B cell (primary cell): Measurements from ENCODE around the gene TRIO. TPM values are rescaled to one million over a fixed set of nuclear protein-coding genes. Genes with fewer than 3 reads are reported as not detected.

Experiments
- ATAC-seq: fragments of 200-7000 bp; cut with Tn5 transposase; one replicate; pipeline ENCODE4 v1.10.0; 2021; ENCODE audit warnings: low read depth, mild to moderate bottlenecking, moderate number of reproducible peaks, moderate library complexity
- CTCF ChIA-PET: fragments of 350-600 bp; sonication (Branson Sonifier 250); formaldehyde crosslinking; loops from one replicate; lab custom pipeline; 2021; ENCODE audit warnings: antibody characterized with exemption, inconsistent platforms; lab: Charles Lee
- POLR2A ChIA-PET: fragments of 350-600 bp; sonication (Branson Sonifier 250); formaldehyde crosslinking; loops from one replicate; lab custom pipeline; 2021; ENCODE audit warnings: antibody characterized with exemption; lab: Charles Lee
- DNase-seq: peaks from one replicate; pipeline ENCODE4 v3.0.0; 2013
- H2AFZ ChIP-seq: 2 replicates; pipeline ENCODE4 v1.6.1; 2012; ENCODE audit warnings: mild to moderate bottlenecking, low read depth, low read length; ENCODE audit not compliant: insufficient read depth, poor library complexity, severe bottlenecking
- H3K27ac ChIP-seq, 2 donors: 1 replicate in 1 of 2; 2 replicates in 1 of 2; pipeline ENCODE4 v1.5.1; 2012 to 2013; ENCODE audit warnings: low read length in 2 of 2, mild to moderate bottlenecking in 2 of 2, moderate library complexity in 1 of 2
- H3K27me3 ChIP-seq, 4 experiments: fragments of 200-600 bp in 1 of 4; sonication (generic) in 1 of 4; replicated peaks in 1 of 4; 1 replicate in 2 of 4; 2 replicates in 2 of 4; pipeline versions ENCODE4 v1.6.1 to v1.7.0; 2013 to 2016; ENCODE audit warnings: low read length in 3 of 4, mild to moderate bottlenecking in 2 of 4, mixed read lengths in 1 of 4, moderate library complexity in 1 of 4; ENCODE audit not compliant: insufficient read depth in 4 of 4, control insufficient read depth in 3 of 4; ENCODE audit errors: control extremely low read depth in 1 of 4
- H3K36me3 ChIP-seq, 2 experiments: replicated peaks in 1 of 2; 1 replicate in 1 of 2; 2 replicates in 1 of 2; pipeline versions ENCODE4 v1.6.1 to v1.7.1; 2013; ENCODE audit warnings: low read length in 1 of 2; ENCODE audit not compliant: insufficient read depth in 2 of 2, control insufficient read depth in 1 of 2; ENCODE audit errors: control extremely low read depth in 1 of 2, extremely low read depth in 1 of 2
- H3K4me1 ChIP-seq, 2 donors: fragments of 200-600 bp in 1 of 2; sonication (generic) in 1 of 2; 1 replicate in 1 of 2; 2 replicates in 1 of 2; pipeline versions ENCODE4 v1.5.1 to v1.6.1; 2013 to 2017; ENCODE audit warnings: low read length in 2 of 2; ENCODE audit not compliant: control insufficient read depth in 2 of 2, insufficient read depth in 2 of 2
- H3K4me2 ChIP-seq: replicated peaks from 2 replicates; pipeline ENCODE3; 2012; ENCODE audit warnings: mild to moderate bottlenecking, low read depth, low read length; ENCODE audit not compliant: poor library complexity, severe bottlenecking
- H3K4me3 ChIP-seq, 5 experiments: fragments of 200-600 bp in 1 of 5; sonication (generic) in 1 of 5; 1 replicate in 3 of 5; 2 replicates in 2 of 5; pipeline versions ENCODE4 v1.5.1 to v1.7.0; 2011 to 2016; ENCODE audit warnings: low read length in 4 of 5, mild to moderate bottlenecking in 4 of 5, low read depth in 2 of 5, control low read depth in 1 of 5, moderate library complexity in 1 of 5; ENCODE audit not compliant: insufficient read depth in 1 of 5; ENCODE audit errors: control extremely low read depth in 1 of 5, extremely low read depth in 1 of 5
- H3K79me2 ChIP-seq: fragments of 200-600 bp; sonication (generic); one replicate; pipeline ENCODE4 v1.6.0; 2016; ENCODE audit warnings: low read length; ENCODE audit not compliant: control insufficient read depth, insufficient read depth
- H3K9ac ChIP-seq: fragments of 200-600 bp; sonication (generic); 2 replicates; pipeline ENCODE4 v1.6.1; 2017; ENCODE audit warnings: mild to moderate bottlenecking, low read length, moderate library complexity
- H3K9me3 ChIP-seq, 3 donors: one replicate each; pipeline versions ENCODE4 v1.6.1 to v1.7.1; 2013; ENCODE audit warnings: low read length in 2 of 3; ENCODE audit not compliant: control insufficient read depth in 2 of 3, insufficient read depth in 1 of 3; ENCODE audit errors: control extremely low read depth in 1 of 3
- H4K20me1 ChIP-seq: 2 replicates; pipeline ENCODE4 v1.6.0; 2012; ENCODE audit warnings: mild to moderate bottlenecking, low read length; ENCODE audit not compliant: insufficient read depth, control insufficient read depth, poor library complexity, severe bottlenecking
- H3K27ac Mint-ChIP-seq: one replicate; pipeline ENCODE4 v1.8.0; 2021; ENCODE audit warnings: mixed read lengths
- H3K27me3 Mint-ChIP-seq: one replicate; pipeline ENCODE4 v1.8.0; 2021; ENCODE audit warnings: mixed read lengths
- H3K4me1 Mint-ChIP-seq: one replicate; pipeline ENCODE4 v1.8.0; 2021; ENCODE audit warnings: mixed read lengths
- H3K4me3 Mint-ChIP-seq: one replicate; pipeline ENCODE4 v1.8.0; 2021; ENCODE audit warnings: mixed read lengths
- H3K9me3 Mint-ChIP-seq: one replicate; pipeline ENCODE4 v1.8.0; 2022; ENCODE audit warnings: mixed read lengths; ENCODE audit not compliant: insufficient read depth
- CTCF ChIP-seq: fragments of 200-600 bp; IDR thresholded peaks from one replicate; pipeline ENCODE4 v1.8.0; 2022; ENCODE audit warnings: antibody characterized with exemption, mild to moderate bottlenecking
- EZH2 ChIP-seq: IDR thresholded peaks from 2 replicates; pipeline ENCODE4 v1.6.1; 2012; ENCODE audit warnings: borderline replicate concordance, low read depth, mild to moderate bottlenecking, moderate library complexity, low read length; ENCODE audit not compliant: insufficient read depth, poor library complexity, severe bottlenecking
- WGBS: methylation state at CpG from one replicate; pipeline ENCODE4 v1.1.5; 2013; ENCODE audit warnings: missing lambda C conversion rate; ENCODE audit not compliant: insufficient coverage; 5-methylcytosine and 5-hydroxymethylcytosine counted together
- intact Hi-C: fragments of 100-400 bp; cut with micrococcal nuclease; formaldehyde crosslinking; loops from one replicate; pipeline ENCODE4 v1.10.0; 2022
- polyA plus RNA-seq: library from polyadenylated mRNA; depleted of rRNA; stranded (reverse); fragments of >200 nt; gene quantifications from 2 replicates; pipeline ENCODE4 v1.2.3, GENCODE V29; 2012
- total RNA-seq, 2 donors: library from RNA; stranded (reverse); fragments of 120-200 nt in 1 of 2; gene quantifications; 1 replicate in 1 of 2; 2 replicates in 1 of 2; pipeline versions ENCODE4 v1.2.3 to v1.2.4, GENCODE V29; 2013 to 2022

The TRIO gene
- total and polyA plus RNA-seq, 2 donors (not counting 1 experiment from before 2014, with no cell fraction given) = 90.5 to 479 TPM

- no peaks in the 10 kb centered on the region for H3K27me3 Mint-ChIP-seq
- TF ChIP-seq CTCF (no peak), EZH2 (no peak)
- ATAC-seq (no peak), DNase-seq (no peak)
- no peaks in the 10 kb centered on the region for H3K27me3 ChIP-seq
- no peaks in the 10 kb centered on the region for H3K9me3 Mint-ChIP-seq
- H3K4me3 ChIP-seq = no peak overlapping the region
- H3K79me2 ChIP-seq = peaks cover 97% of the 10 kb centered on the region
- WGBS = no CpG with 5 or more reads among the region's 2 CpGs
- H3K4me3 Mint-ChIP-seq = no peak overlapping the region
- H3K9ac ChIP-seq = no peak overlapping the region
- peaks cover 30% of the 10 kb centered on the region for H4K20me1 ChIP-seq
- H3K9me3 ChIP-seq = peaks cover 0 to 4% (median 0%) of the 10 kb centered on the region in 3 donors
- H3K4me1 Mint-ChIP-seq = peaks cover 61% of the 10 kb centered on the region
- no peaks in the 10 kb centered on the region for H3K36me3 ChIP-seq
- H2AFZ ChIP-seq = no peak overlapping the region
- POLR2A ChIA-PET = no interaction called here
- no peak overlapping the region for H3K4me2 ChIP-seq
- intact Hi-C loops = loop anchor here (1.0 to 10.0 kb wide), 2 partner anchors 10 to 488 kb away; partner anchors contain the start of gene OTULIN
- H3K4me1 ChIP-seq = peaks cover 33 to 37% of the 10 kb centered on the region in 2 donors
- H3K27ac ChIP-seq = no peak overlapping the region
- H3K27ac Mint-ChIP-seq = peak overlapping the region; percentile 37
- CTCF ChIA-PET = no interaction called here
Observed at GRCh38 chr5:14176888-14177287, 33.7 kb downstream of the TRIO start.

GRCh38 chr5:14177634-14178033 lies 34.5 kb downstream of the TRIO start:
- no peak for DNase-seq
- ChIA-PET CTCF (no interaction called here), POLR2A (no interaction called here)
- H3K9me3 Mint-ChIP-seq = no peaks in the 10 kb centered on the region
- H3K27ac ChIP-seq = peak overlapping the region in 1 of 2 donors; percentile 13
- peaks cover 0 to 4% (median 0%) of the 10 kb centered on the region in 3 donors for H3K9me3 ChIP-seq
- peaks cover 35% of the 10 kb centered on the region for H4K20me1 ChIP-seq
- peaks cover 26 to 30% of the 10 kb centered on the region in 2 donors for H3K4me1 ChIP-seq
- no peaks in the 10 kb centered on the region for H3K27me3 Mint-ChIP-seq
- no peak overlapping the region for H3K27ac Mint-ChIP-seq
- H3K4me3 Mint-ChIP-seq = no peak overlapping the region
- H3K36me3 ChIP-seq = no peaks in the 10 kb centered on the region
- TF ChIP-seq EZH2 (no peak), CTCF (no peak)
- H3K79me2 ChIP-seq = peaks cover 97% of the 10 kb centered on the region
- no peak overlapping the region for H3K4me2 ChIP-seq
- intact Hi-C loops = loop anchor here (1.0 to 10.0 kb wide), 2 partner anchors 10 to 487 kb away; partner anchors contain the start of gene OTULIN
- ATAC-seq = no peak
- peaks cover 61% of the 10 kb centered on the region for H3K4me1 Mint-ChIP-seq
- no peaks in the 10 kb centered on the region for H3K27me3 ChIP-seq
- H3K9ac ChIP-seq = no peak overlapping the region
- no peak overlapping the region for H2AFZ ChIP-seq
- H3K4me3 ChIP-seq = no peak overlapping the region
- no CpG with 5 or more reads among the region's 3 CpGs for WGBS
